Fibroblast of lung (primary cell): ENCODE data around the gene TCL1B. TPM values are rescaled to one million over a fixed set of nuclear protein-coding genes. Genes with fewer than 3 reads are reported as not detected.

Source experiments
- DNase-seq, 2 donors: peaks; one replicate each; pipeline versions ENCODE4 v3.0.0 to v3.0.0-alpha.2; 2010; ENCODE audit warnings: low read depth in 2 of 2
- H2AFZ ChIP-seq: 2 replicates; pipeline ENCODE4 v1.5.1; 2012; ENCODE audit warnings: low read length, control low read depth, inconsistent platforms
- H3K27ac ChIP-seq: 2 replicates; pipeline ENCODE4 v1.5.1; 2011; ENCODE audit warnings: low read length, control low read depth; ENCODE audit not compliant: insufficient read depth
- H3K27me3 ChIP-seq: 2 replicates; pipeline ENCODE4 v1.5.1; 2011; ENCODE audit warnings: mild to moderate bottlenecking, low read length; ENCODE audit not compliant: control insufficient read depth, insufficient read depth
- H3K36me3 ChIP-seq: 2 replicates; pipeline ENCODE4 v1.5.1; 2011; ENCODE audit warnings: low read length; ENCODE audit not compliant: control insufficient read depth, insufficient read depth
- H3K4me1 ChIP-seq: 2 replicates; pipeline ENCODE4 v1.5.1; 2011; ENCODE audit warnings: low read length; ENCODE audit not compliant: control insufficient read depth, insufficient read depth; ENCODE audit errors: extremely low read depth
- H3K4me2 ChIP-seq: 2 replicates; pipeline ENCODE4 v1.5.1; 2011; ENCODE audit warnings: low read length, control low read depth; ENCODE audit not compliant: insufficient read depth; ENCODE audit errors: extremely low read depth
- H3K4me3 ChIP-seq, 4 experiments: fragments of 200-600 bp in 1 of 4; sonication (generic) in 1 of 4; replicated peaks in 1 of 4; 2 replicates each; pipeline ENCODE4 v1.5.1; 2011 to 2016; ENCODE audit warnings: low read length in 4 of 4, low read depth in 3 of 4, mild to moderate bottlenecking in 3 of 4, control low read depth in 2 of 4, inconsistent platforms in 1 of 4, mixed read lengths in 1 of 4; ENCODE audit not compliant: insufficient read depth in 1 of 4; ENCODE audit errors: control extremely low read depth in 1 of 4
- H3K79me2 ChIP-seq: 2 replicates; pipeline ENCODE4 v1.5.1; 2012; ENCODE audit warnings: mild to moderate bottlenecking, low read length, inconsistent platforms; ENCODE audit not compliant: control insufficient read depth, insufficient read depth
- H3K9ac ChIP-seq: 2 replicates; pipeline ENCODE4 v1.5.1; 2011; ENCODE audit warnings: mild to moderate bottlenecking, low read length, control low read depth; ENCODE audit not compliant: insufficient read depth
- H3K9me3 ChIP-seq: 2 replicates; pipeline ENCODE4 v1.5.1; 2012; ENCODE audit warnings: low read depth, low read length; ENCODE audit not compliant: control insufficient read depth, insufficient read depth
- H4K20me1 ChIP-seq: 2 replicates; pipeline ENCODE4 v1.5.1; 2011; ENCODE audit warnings: low read length; ENCODE audit not compliant: control insufficient read depth, insufficient read depth; ENCODE audit errors: extremely low read depth
- EZH2 ChIP-seq: IDR thresholded peaks from 2 replicates; pipeline ENCODE4 v1.5.1; 2012; ENCODE audit warnings: low read length, control low read depth, mild to moderate bottlenecking; ENCODE audit errors: missing control alignments
- polyA plus RNA-seq, 2 donors: library from polyadenylated mRNA; depleted of rRNA in 1 of 2; stranded (reverse) in 1 of 2; unstranded in 1 of 2; fragments of >200 nt; gene quantifications; 2 replicates each; pipeline ENCODE4 v1.2.1, GENCODE V29; 2011 to 2012; ENCODE audit warnings: missing spikeins in 1 of 2
- total RNA-seq: library from RNA; depleted of rRNA; stranded (reverse); fragments of >200 nt; gene quantifications from 2 replicates; pipeline ENCODE4 v1.2.1, GENCODE V29; 2014
- TF ChIP-seq, protein P1 (sequence below), 2 donors: IDR thresholded peaks in 1 of 2; conservative IDR thresholded peaks in 1 of 2; 1 replicate in 1 of 2; 2 replicates in 1 of 2; pipeline ENCODE4 v1.5.1; 2011 to 2012; ENCODE audit warnings: low read length in 2 of 2, control low read depth in 1 of 2, inconsistent platforms in 1 of 2, low read depth in 1 of 2, mild to moderate bottlenecking in 1 of 2

Gene TCL1B
- total and polyA plus RNA-seq, 2 donors (not counting 1 experiment from before 2014, with no cell fraction given) = not detected

DNA sequence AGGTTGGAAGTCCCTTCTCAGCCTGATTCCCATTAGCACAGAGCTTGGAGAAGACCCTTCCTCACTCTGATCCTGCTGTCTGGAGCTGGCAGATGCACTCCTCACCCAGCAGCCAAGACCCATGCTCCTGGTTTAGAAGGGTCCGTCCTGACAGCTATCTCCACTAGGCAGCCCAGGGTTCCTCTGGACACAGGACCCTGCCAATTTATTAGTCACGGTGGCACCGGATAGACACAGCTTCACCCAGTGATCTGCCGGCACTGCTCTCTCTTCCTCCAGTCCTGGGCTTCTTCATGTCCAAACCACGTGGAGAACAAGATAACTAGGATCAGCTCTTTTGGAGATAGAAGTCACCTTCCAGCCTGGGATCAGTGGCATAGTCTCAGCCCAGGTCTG lies 26.2 kb upstream of the TCL1B start:
- Histone ChIP-seq H3K4me2 (no peak overlapping the region), H3K9me3 (no peaks in the 10 kb centered on the region), H3K4me3 (no peak overlapping the region), H3K27ac (no peak overlapping the region), H3K27me3 (no peaks in the 10 kb centered on the region), H4K20me1 (no peaks in the 10 kb centered on the region), H2AFZ (no peak overlapping the region), H3K9ac (no peak overlapping the region), H3K79me2 (no peaks in the 10 kb centered on the region), H3K4me1 (no peaks in the 10 kb centered on the region), H3K36me3 (no peaks in the 10 kb centered on the region)
- DNase-seq = no peak
- TF ChIP-seq, protein P1, sequence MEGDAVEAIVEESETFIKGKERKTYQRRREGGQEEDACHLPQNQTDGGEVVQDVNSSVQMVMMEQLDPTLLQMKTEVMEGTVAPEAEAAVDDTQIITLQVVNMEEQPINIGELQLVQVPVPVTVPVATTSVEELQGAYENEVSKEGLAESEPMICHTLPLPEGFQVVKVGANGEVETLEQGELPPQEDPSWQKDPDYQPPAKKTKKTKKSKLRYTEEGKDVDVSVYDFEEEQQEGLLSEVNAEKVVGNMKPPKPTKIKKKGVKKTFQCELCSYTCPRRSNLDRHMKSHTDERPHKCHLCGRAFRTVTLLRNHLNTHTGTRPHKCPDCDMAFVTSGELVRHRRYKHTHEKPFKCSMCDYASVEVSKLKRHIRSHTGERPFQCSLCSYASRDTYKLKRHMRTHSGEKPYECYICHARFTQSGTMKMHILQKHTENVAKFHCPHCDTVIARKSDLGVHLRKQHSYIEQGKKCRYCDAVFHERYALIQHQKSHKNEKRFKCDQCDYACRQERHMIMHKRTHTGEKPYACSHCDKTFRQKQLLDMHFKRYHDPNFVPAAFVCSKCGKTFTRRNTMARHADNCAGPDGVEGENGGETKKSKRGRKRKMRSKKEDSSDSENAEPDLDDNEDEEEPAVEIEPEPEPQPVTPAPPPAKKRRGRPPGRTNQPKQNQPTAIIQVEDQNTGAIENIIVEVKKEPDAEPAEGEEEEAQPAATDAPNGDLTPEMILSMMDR (conservative IDR thresholded peaks at IDR 0.05 in 1 of 2, IDR thresholded peaks at IDR 0.05 in 1 of 2; ENCODE audit: low read depth in 1 of 2, low read length in 2 of 2) = no peak
- TF ChIP-seq EZH2 = no peak

DNA sequence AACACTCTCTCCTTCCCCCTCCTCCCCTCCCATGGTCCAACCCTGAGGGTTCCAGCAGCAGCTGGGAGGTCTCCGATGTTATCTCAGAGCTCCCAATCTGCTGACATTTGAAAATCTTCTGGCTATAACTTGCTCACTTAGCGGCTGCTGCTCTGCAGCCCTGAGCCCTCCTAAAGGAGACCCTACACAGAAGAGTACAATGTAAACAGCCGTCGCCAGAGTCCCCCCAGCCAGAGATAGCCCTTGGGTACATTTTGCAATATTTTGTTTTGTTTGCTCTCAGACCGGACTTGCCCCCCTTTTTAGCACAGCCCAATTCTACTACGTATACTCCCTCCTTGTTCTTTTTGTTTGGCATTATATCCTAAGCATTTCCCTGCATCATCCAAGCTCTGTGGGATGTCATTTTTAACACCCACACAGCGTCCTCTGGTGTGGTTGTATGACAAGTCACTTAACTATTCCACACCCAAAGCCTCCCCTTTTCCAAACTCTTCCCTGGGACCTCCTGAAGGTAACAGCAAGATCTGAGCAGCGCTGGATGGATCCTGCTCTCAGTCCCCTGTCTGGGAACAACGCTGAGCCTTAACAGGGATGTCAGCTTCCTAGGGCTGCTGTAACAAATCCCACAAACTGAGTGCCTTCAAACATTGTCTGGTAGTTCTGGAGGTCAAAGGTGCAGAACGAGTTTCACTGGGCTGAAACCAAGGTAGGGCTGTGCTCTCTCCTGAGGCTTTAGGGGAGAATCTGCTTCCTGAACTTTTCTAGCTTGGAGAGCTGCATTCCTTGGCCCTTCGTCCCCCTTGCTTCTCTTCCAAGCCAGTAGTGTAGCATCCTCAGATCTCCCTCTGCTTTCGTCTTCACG lies 25.3 kb upstream of the TCL1B start:
- no peak overlapping the region for H2AFZ ChIP-seq
- TF ChIP-seq, protein P1 (conservative IDR thresholded peaks at IDR 0.05 in 1 of 2, IDR thresholded peaks at IDR 0.05 in 1 of 2; ENCODE audit: low read depth in 1 of 2, low read length in 2 of 2) = no peak
- TF ChIP-seq EZH2 = no peak

DNA sequence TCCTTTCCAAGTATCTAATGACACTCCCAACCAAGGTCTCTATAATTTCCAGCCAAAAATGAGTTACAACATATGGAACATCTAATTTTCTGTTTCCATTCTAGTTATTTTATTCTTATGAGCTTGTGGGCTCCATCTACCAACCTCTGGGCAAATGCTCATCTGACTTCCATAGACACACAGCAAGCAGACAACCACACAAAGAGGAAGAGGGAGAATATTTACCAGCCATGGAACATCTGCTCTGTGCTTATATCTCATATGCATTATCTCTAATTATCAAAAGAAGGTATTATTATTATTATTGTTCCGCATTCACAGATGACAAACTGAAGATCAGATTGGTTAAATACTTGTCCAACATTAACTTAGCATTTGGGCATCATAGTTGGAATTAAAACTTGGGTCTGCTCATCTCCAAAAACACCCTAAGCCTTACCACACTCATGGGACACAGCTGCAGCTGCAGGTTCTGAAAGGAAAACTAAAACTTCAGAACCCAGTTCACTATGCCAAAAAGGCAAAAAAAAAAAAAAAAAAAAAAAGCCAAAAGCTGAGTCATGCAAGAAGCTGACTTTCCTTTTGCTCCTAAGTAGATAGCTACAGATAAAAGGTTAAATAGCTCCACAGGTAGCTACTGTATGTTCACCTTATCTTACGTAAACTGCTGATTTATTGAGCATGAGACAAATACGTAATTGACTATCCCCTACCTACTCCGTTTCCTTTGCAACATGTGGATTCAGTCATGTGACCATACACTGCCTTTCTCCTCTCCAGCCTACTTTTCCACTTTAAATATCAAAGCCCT lies 23.6 kb upstream of the TCL1B start:
- Histone ChIP-seq H3K4me1 (no peaks in the 10 kb centered on the region), H3K4me3 (no peak overlapping the region), H3K36me3 (no peaks in the 10 kb centered on the region), H3K9me3 (no peaks in the 10 kb centered on the region), H4K20me1 (no peaks in the 10 kb centered on the region), H3K27ac (no peak overlapping the region), H3K79me2 (no peaks in the 10 kb centered on the region), H2AFZ (no peak overlapping the region), H3K9ac (no peak overlapping the region), H3K27me3 (no peaks in the 10 kb centered on the region), H3K4me2 (no peak overlapping the region)
- TF ChIP-seq, protein P1 (conservative IDR thresholded peaks at IDR 0.05 in 1 of 2, IDR thresholded peaks at IDR 0.05 in 1 of 2; ENCODE audit: low read depth in 1 of 2, low read length in 2 of 2) = no peak
- TF ChIP-seq EZH2 = no peak
- DNase-seq = no peak

More for the DNA sequence above, 25.3 kb upstream of the TCL1B start:
- no peak for DNase-seq
- Histone ChIP-seq H3K9me3 (no peaks in the 10 kb centered on the region), H3K4me1 (no peaks in the 10 kb centered on the region), H3K27ac (no peak overlapping the region), H3K36me3 (no peaks in the 10 kb centered on the region), H4K20me1 (no peaks in the 10 kb centered on the region), H3K79me2 (no peaks in the 10 kb centered on the region), H3K4me3 (no peak overlapping the region), H3K4me2 (no peak overlapping the region), H3K27me3 (no peaks in the 10 kb centered on the region), H3K9ac (no peak overlapping the region)
